Measurements from ENCODE around the gene RSPH6A.

DNA sequence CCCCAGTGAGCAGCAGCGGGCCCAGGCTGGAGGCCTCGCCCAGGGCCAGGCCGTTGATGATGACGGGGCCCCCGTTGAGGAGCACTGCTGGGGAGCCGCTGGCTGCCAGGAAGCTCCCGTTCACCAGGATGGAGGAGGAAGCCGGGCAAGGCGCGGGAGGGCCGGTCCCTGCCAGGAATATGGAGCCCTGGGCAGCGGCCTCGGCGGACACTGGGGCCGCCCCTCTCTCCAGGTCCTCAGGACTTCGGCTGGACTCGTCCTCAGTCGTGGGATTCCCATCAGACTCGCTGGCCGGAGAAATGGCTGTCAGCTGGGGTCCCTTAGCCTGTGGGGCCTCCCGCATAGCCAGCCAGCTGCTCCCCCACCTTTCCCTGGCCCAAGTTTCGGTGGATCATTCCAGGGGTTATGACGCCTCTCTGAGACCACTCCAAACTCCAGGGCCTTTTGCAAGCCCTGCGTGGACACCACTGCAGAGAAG is 48.2 kb downstream of the RSPH6A start:
- no peak for TF ChIP-seq CTCF (IDR thresholded peaks at IDR 0.05)
- no peak for TF ChIP-seq EP300 (IDR thresholded peaks at IDR 0.05)
